H7 (cell line): ENCODE measurements around the gene SLC25A46. TPM values are rescaled to one million over a fixed set of nuclear protein-coding genes. Genes with fewer than 3 reads are reported as not detected.
A peak's percentile ranks its signal among the peaks of the same experiment; 100 is the strongest.

Experiments used
- DNase-seq: peaks from one replicate; pipeline ENCODE4 v3.0.0; 2012
- H3K27me3 ChIP-seq: 2 replicates; pipeline ENCODE4 v1.6.0; 2011; ENCODE audit warnings: mild to moderate bottlenecking, low read length; ENCODE audit not compliant: control insufficient read depth, insufficient read depth
- H3K36me3 ChIP-seq: replicated peaks from 2 replicates; pipeline ENCODE4 v1.5.1; 2011; ENCODE audit warnings: low read length; ENCODE audit not compliant: control insufficient read depth, insufficient read depth
- H3K4me3 ChIP-seq: 2 replicates; pipeline ENCODE4 v1.5.1; 2011; ENCODE audit warnings: low read depth, mild to moderate bottlenecking, control low read depth, low read length, moderate library complexity; ENCODE audit not compliant: insufficient read depth
- total RNA-seq: library from RNA; depleted of rRNA; stranded (reverse); fragments of >200 nt; shearing (Covaris generic); gene quantifications from 2 replicates; pipeline ENCODE4 v1.2.3, GENCODE V29; 2014

Gene SLC25A46
- total RNA-seq, 1 experiment from 2014 or later: 27.8 TPM

- Histone ChIP-seq H3K4me3 (no peak overlapping the region), H3K36me3 (no peaks in the 10 kb centered on the region), H3K27me3 (no peaks in the 10 kb centered on the region; the same call in 1 of the 2 replicates)
- DNase-seq: no peak
Observed at GRCh38 chr5:110735556-110735955, 3.3 kb upstream of the SLC25A46 start.

- H3K36me3 ChIP-seq: no peaks in the 10 kb centered on the region
- no peak overlapping the region for H3K4me3 ChIP-seq
- DNase-seq: no peak
- H3K27me3 ChIP-seq: no peaks in the 10 kb centered on the region; the same call in 1 of the 2 replicates
Observed at GRCh38 chr5:110736753-110737152, 2.1 kb upstream of the SLC25A46 start.

- peak overlapping the region; percentile 82 for H3K4me3 ChIP-seq
- peak; percentile 56 for DNase-seq
- H3K36me3 ChIP-seq: no peaks in the 10 kb centered on the region
- no peaks in the 10 kb centered on the region; the same call in 1 of the 2 replicates for H3K27me3 ChIP-seq
Observed at GRCh38 chr5:110738503-110738811, 350 bp upstream of the SLC25A46 start.

- no peaks in the 10 kb centered on the region for H3K27me3 ChIP-seq
- no peak for DNase-seq
- no peak overlapping the region for H3K4me3 ChIP-seq
- no peaks in the 10 kb centered on the region for H3K36me3 ChIP-seq
Observed at GRCh38 chr5:110751902-110752762, 13.3 kb downstream of the SLC25A46 start.

GRCh38 chr5:110752953-110753352 is 14.1 kb downstream of the SLC25A46 start:
- Histone ChIP-seq H3K36me3 (no peaks in the 10 kb centered on the region), H3K4me3 (no peak overlapping the region), H3K27me3 (no peaks in the 10 kb centered on the region)
- DNase-seq: no peak

- Histone ChIP-seq H3K4me3 (no peak overlapping the region), H3K27me3 (no peaks in the 10 kb centered on the region), H3K36me3 (no peaks in the 10 kb centered on the region)
- DNase-seq: no peak
Observed at GRCh38 chr5:110753600-110753999, 14.8 kb downstream of the SLC25A46 start.

- no peak overlapping the region for H3K4me3 ChIP-seq
- H3K27me3 ChIP-seq: no peaks in the 10 kb centered on the region
- no peaks in the 10 kb centered on the region for H3K36me3 ChIP-seq
- DNase-seq: no peak
Observed at GRCh38 chr5:110754181-110754580, 15.4 kb downstream of the SLC25A46 start.

GRCh38 chr5:110757118-110757729 is 18.4 kb downstream of the SLC25A46 start:
- no peak overlapping the region for H3K4me3 ChIP-seq
- no peak for DNase-seq
- no peaks in the 10 kb centered on the region for H3K27me3 ChIP-seq
- H3K36me3 ChIP-seq: peaks cover 3% of the 10 kb centered on the region; the same call in 1 of the 2 replicates

- Histone ChIP-seq H3K27me3 (no peaks in the 10 kb centered on the region), H3K4me3 (no peak overlapping the region), H3K36me3 (peaks cover 3% of the 10 kb centered on the region; the same call in 1 of the 2 replicates)
- DNase-seq: no peak
Observed at GRCh38 chr5:110760158-110760557, 21.4 kb downstream of the SLC25A46 start.

- no peak for DNase-seq
- Histone ChIP-seq H3K4me3 (no peak overlapping the region), H3K27me3 (no peaks in the 10 kb centered on the region), H3K36me3 (no peaks in the 10 kb centered on the region)
Observed at GRCh38 chr5:110768138-110768860, 29.5 kb downstream of the SLC25A46 start.

GRCh38 chr5:110769000-110769681 is 30.3 kb downstream of the SLC25A46 start:
- H3K36me3 ChIP-seq: no peaks in the 10 kb centered on the region
- no peak for DNase-seq
- no peaks in the 10 kb centered on the region for H3K27me3 ChIP-seq
- H3K4me3 ChIP-seq: no peak overlapping the region

GRCh38 chr5:110770286-110770685 is 31.5 kb downstream of the SLC25A46 start:
- no peak for DNase-seq
- Histone ChIP-seq H3K4me3 (no peak overlapping the region), H3K27me3 (no peaks in the 10 kb centered on the region), H3K36me3 (no peaks in the 10 kb centered on the region)

- no peak for DNase-seq
Observed at GRCh38 chr5:110784901-110785300, 46.1 kb downstream of the SLC25A46 start.

GRCh38 chr5:110785356-110785755 is 46.5 kb downstream of the SLC25A46 start:
- Histone ChIP-seq H3K36me3 (no peaks in the 10 kb centered on the region), H3K4me3 (no peak overlapping the region), H3K27me3 (no peaks in the 10 kb centered on the region)
- no peak for DNase-seq

More at GRCh38 chr5:110784901-110785300, 46.1 kb downstream of the SLC25A46 start:
- H3K4me3 ChIP-seq: no peak overlapping the region
- H3K36me3 ChIP-seq: no peaks in the 10 kb centered on the region
- no peaks in the 10 kb centered on the region for H3K27me3 ChIP-seq
